ENCODE data around the gene PCDH15. TPM values are rescaled to one million over a fixed set of nuclear protein-coding genes. Genes with fewer than 3 reads are reported as not detected.

Gene PCDH15
- total RNA-seq, 1 donor from 2014 or later = not detected

DNA sequence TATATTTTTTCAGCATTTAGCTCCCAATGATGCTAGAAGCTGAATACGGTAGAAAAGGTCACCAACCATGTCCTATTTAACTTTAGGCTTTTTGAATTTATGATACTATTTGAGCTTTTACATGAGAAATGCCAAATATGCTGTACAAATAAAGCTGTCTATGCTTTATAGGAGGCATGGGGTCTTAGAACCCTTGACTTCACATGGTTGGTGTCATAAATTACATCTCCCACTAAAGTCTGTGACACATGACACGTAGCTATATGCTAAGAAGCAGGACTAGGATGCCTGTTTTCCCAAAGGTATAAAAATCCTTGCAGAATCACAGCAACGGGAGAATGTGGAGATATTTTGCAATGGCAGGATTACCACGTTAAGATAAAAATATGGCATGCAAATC lies 960.4 kb downstream of the PCDH15 start:
- ChIA-PET CTCF (no interaction called here), POLR2A (no interaction called here)
- Mint-ChIP-seq H3K9me3 (no peaks in the 10 kb centered on the region), H3K4me3 (no peak overlapping the region), H3K27ac (no peak overlapping the region), H3K27me3 (no peaks in the 10 kb centered on the region), H3K36me3 (ENCODE audit: low read depth) (no peaks in the 10 kb centered on the region), H3K4me1 (no peaks in the 10 kb centered on the region)
- intact Hi-C loops (cut with micrococcal nuclease) = no loop called here
- DNase-seq = no peak
- TF ChIP-seq, protein P1, sequence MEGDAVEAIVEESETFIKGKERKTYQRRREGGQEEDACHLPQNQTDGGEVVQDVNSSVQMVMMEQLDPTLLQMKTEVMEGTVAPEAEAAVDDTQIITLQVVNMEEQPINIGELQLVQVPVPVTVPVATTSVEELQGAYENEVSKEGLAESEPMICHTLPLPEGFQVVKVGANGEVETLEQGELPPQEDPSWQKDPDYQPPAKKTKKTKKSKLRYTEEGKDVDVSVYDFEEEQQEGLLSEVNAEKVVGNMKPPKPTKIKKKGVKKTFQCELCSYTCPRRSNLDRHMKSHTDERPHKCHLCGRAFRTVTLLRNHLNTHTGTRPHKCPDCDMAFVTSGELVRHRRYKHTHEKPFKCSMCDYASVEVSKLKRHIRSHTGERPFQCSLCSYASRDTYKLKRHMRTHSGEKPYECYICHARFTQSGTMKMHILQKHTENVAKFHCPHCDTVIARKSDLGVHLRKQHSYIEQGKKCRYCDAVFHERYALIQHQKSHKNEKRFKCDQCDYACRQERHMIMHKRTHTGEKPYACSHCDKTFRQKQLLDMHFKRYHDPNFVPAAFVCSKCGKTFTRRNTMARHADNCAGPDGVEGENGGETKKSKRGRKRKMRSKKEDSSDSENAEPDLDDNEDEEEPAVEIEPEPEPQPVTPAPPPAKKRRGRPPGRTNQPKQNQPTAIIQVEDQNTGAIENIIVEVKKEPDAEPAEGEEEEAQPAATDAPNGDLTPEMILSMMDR (IDR thresholded peaks at IDR 0.05) = no peak
- no peak for ATAC-seq (ENCODE audit: low read depth)

DNA sequence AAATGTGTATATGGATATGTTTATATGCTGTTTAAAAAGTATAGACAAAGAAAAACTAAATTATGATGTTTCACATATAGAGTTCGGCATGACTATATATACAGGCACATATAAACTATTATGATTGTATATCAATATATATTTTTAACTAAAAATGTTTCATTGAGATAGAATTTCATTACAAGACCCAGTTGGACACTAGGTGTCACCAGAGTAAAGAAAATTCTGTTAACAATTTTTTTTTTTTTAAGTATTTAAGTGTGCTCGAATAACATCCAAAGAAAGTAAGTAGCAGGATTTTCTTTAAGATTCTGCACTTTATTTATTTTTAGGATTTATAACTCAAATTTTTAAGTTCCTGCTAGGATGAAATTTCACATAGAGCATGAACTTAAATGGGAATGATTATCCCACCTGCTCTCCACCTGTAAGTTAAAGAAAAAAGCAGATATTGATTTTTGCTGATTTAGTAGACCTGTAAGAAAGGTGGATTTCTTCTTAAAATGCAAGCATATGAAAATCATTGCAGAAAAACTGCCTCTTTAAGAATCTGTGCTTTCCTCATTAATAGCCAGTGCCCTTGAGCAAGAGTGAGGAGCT lies 961.5 kb downstream of the PCDH15 start:
- no peak overlapping the region for H3K27ac Mint-ChIP-seq
- H3K36me3 Mint-ChIP-seq (ENCODE audit: low read depth) = no peaks in the 10 kb centered on the region
- no peak for ATAC-seq (ENCODE audit: low read depth)

DNA sequence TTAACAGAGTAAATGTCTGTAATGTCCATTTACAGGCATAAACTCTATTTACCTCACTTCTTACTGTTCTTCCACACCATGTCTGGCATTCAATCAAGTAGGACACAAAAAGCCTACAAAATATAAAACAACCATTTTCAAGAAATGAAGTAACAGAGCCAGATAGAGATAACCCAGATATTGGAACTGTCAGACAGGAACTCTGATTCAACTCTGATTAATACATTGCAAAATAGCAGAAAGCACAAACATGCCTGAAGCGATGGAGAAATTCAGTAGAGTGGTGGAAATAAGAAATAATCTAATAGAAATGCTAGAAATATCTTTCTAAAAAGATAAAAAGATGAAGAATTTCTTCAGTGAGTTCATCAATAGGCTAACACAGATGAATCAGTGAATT lies 964.4 kb downstream of the PCDH15 start:
- Mint-ChIP-seq H3K27ac (no peak overlapping the region), H3K4me3 (no peak overlapping the region), H3K27me3 (no peaks in the 10 kb centered on the region), H3K9me3 (no peaks in the 10 kb centered on the region), H3K4me1 (no peaks in the 10 kb centered on the region), H3K36me3 (ENCODE audit: low read depth) (no peaks in the 10 kb centered on the region)
- TF ChIP-seq, protein P1 (IDR thresholded peaks at IDR 0.05) = no peak
- POLR2A ChIA-PET = no interaction called here
- ATAC-seq (ENCODE audit: low read depth) (no peak), DNase-seq (no peak)
- intact Hi-C loops (cut with micrococcal nuclease) = no loop called here
- CTCF ChIA-PET = no interaction called here

More for the DNA sequence above, 961.5 kb downstream of the PCDH15 start:
- Mint-ChIP-seq H3K4me3 (no peak overlapping the region), H3K9me3 (no peaks in the 10 kb centered on the region), H3K27me3 (no peaks in the 10 kb centered on the region), H3K4me1 (no peaks in the 10 kb centered on the region)
- DNase-seq = no peak
- TF ChIP-seq, protein P1 (IDR thresholded peaks at IDR 0.05) = no peak
- CTCF ChIA-PET = no interaction called here
- intact Hi-C loops (cut with micrococcal nuclease) = no loop called here
- POLR2A ChIA-PET = no interaction called here

DNA sequence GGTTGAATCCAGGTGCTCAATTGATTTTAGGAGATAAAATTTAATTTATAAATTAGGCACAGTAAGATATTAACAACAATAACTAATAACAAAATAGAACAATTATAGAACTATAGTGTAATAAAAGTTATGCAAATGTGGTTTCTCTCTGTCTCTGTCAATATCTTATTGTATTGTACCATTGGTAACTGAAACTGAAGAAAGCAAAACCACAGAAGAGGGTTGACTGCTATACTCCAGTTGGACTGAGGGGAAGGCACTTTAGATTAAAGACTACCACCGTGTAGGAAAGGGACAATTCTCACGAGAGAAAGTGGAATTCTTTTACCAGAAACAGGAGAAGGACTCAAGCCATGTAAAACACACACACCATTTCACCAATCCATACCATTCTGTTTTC lies 967.1 kb downstream of the PCDH15 start:
- no peaks in the 10 kb centered on the region for H3K9me3 Mint-ChIP-seq
- intact Hi-C loops (cut with micrococcal nuclease) = no loop called here
- no peaks in the 10 kb centered on the region for H3K36me3 Mint-ChIP-seq (ENCODE audit: low read depth)
- no peaks in the 10 kb centered on the region for H3K4me1 Mint-ChIP-seq
- no peak overlapping the region for H3K27ac Mint-ChIP-seq
- ATAC-seq (ENCODE audit: low read depth) (no peak), DNase-seq (no peak)
- H3K27me3 Mint-ChIP-seq = no peaks in the 10 kb centered on the region
- no peak overlapping the region for H3K4me3 Mint-ChIP-seq
- CTCF ChIA-PET = no interaction called here
- POLR2A ChIA-PET = no interaction called here
- TF ChIP-seq, protein P1 (IDR thresholded peaks at IDR 0.05) = no peak

DNA sequence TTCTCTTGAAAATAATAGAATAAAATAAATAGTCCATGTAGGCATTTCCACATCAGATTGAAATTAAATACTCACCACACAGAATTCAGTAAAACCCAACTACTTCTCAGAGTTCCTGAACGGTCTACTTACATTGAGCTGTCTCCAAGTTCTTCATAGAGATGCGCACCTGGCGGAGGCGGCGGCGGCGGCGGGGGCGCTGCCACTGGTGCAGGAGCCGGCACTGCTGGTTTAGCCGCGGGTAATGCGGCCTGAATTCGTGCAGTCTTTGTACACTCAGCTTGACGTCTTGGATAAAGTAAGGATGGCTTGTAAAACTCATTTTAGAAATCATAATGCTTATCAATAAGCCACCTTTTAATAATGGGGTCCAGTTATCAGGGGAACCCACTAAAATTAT lies 973.8 kb downstream of the PCDH15 start:
- DNase-seq (no peak), ATAC-seq (ENCODE audit: low read depth) (no peak)
- CTCF ChIA-PET = no interaction called here
- no peaks in the 10 kb centered on the region for H3K36me3 Mint-ChIP-seq (ENCODE audit: low read depth)
- no peaks in the 10 kb centered on the region for H3K27me3 Mint-ChIP-seq
- H3K4me3 Mint-ChIP-seq = no peak overlapping the region
- H3K9me3 Mint-ChIP-seq = peaks cover 6% of the 10 kb centered on the region
- no peaks in the 10 kb centered on the region for H3K4me1 Mint-ChIP-seq
- POLR2A ChIA-PET = no interaction called here
- TF ChIP-seq, protein P1 (IDR thresholded peaks at IDR 0.05) = no peak
- H3K27ac Mint-ChIP-seq = no peak overlapping the region
- intact Hi-C loops (cut with micrococcal nuclease) = no loop called here
